Sigmoid colon (tissue), 3 donors: ENCODE data around the gene MILR1.
A peak's percentile ranks its signal among the peaks of the same experiment; 100 is the strongest.

Experiments used
- CTCF ChIP-seq, 4 experiments: fragments of 450-650 bp in 3 of 4; fragments of 200-600 bp in 1 of 4; IDR thresholded peaks; one replicate each; pipeline ENCODE4 v1.5.1; 2016 to 2019; ENCODE audit warnings: antibody characterized with exemption in 4 of 4, mild to moderate bottlenecking in 3 of 4, moderate library complexity in 2 of 4
- POLR2A ChIP-seq, 2 donors: fragments of 450-650 bp; IDR thresholded peaks; one replicate each; pipeline ENCODE4 v1.6.1; 2016; ENCODE audit warnings: antibody characterized with exemption in 2 of 2, mild to moderate bottlenecking in 2 of 2, moderate library complexity in 2 of 2

- no peak for TF ChIP-seq CTCF (IDR thresholded peaks at IDR 0.05)
- peak; percentile 97 for TF ChIP-seq POLR2A (IDR thresholded peaks at IDR 0.05)
Observed at GRCh38 chr17:64506201-64506575, 57.3 kb downstream of the MILR1 start, which contains the start of gene DDX5.
